IPS-20b (cell line): ENCODE data around the gene CSMD2.

Source experiments
- H3K27ac ChIP-seq: one replicate; pipeline ENCODE4 v1.5.1; 2013; ENCODE audit warnings: low read length
- H3K27me3 ChIP-seq: 2 replicates; pipeline ENCODE4 v1.6.1; 2013; ENCODE audit warnings: mild to moderate bottlenecking, low read length, inconsistent platforms; ENCODE audit not compliant: insufficient read depth
- H3K36me3 ChIP-seq: 2 replicates; pipeline ENCODE4 v1.6.1; 2013; ENCODE audit warnings: low read depth, mild to moderate bottlenecking, inconsistent platforms, low read length, moderate library complexity; ENCODE audit not compliant: insufficient read depth
- H3K4me1 ChIP-seq: 2 replicates; pipeline ENCODE4 v1.6.1; 2013; ENCODE audit warnings: mild to moderate bottlenecking, control low read depth, inconsistent platforms, low read length, moderate library complexity; ENCODE audit not compliant: insufficient read depth
- H3K4me3 ChIP-seq: 2 replicates; pipeline ENCODE4 v1.5.1; 2013; ENCODE audit warnings: mild to moderate bottlenecking, low read length, inconsistent platforms
- H3K9ac ChIP-seq: 2 replicates; pipeline ENCODE4 v1.6.1; 2013; ENCODE audit warnings: low read depth, mild to moderate bottlenecking, inconsistent platforms, low read length, moderate library complexity
- H3K9me3 ChIP-seq: 2 replicates; pipeline ENCODE4 v1.6.1; 2013; ENCODE audit warnings: mild to moderate bottlenecking, low read depth, low read length, inconsistent platforms; ENCODE audit not compliant: insufficient read depth

The CSMD2 gene

DNA sequence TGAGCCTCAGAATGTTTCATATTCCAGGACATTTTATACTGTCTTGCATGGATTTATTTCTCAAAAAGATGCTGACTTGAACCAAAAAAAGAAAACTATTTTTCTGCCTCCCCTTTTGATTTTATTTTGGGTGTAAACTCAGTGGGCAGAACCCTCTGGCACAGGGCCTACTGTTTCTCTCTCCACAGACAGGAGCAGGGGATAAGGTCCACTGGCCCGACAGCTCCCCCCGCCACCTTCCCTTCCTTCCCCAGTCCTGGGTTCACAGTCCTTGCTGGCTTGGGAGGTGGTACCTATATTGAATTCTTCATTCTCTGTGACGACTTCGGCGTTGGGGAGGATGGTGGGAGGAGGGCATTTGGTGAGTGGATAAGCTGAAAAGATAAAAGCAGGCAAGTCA is 578.2 kb downstream of the CSMD2 start:
- H3K36me3 ChIP-seq: no peaks in the 10 kb centered on the region
- no peak overlapping the region for H3K27ac ChIP-seq
- H3K27me3 ChIP-seq: no peaks in the 10 kb centered on the region
- H3K4me3 ChIP-seq: no peak overlapping the region
- no peaks in the 10 kb centered on the region for H3K9me3 ChIP-seq
- H3K4me1 ChIP-seq: no peaks in the 10 kb centered on the region
- no peak overlapping the region for H3K9ac ChIP-seq

GRCh38 chr1:33586106-33586505 is 578.9 kb downstream of the CSMD2 start:
- Histone ChIP-seq H3K9me3 (no peaks in the 10 kb centered on the region), H3K36me3 (no peaks in the 10 kb centered on the region), H3K4me1 (no peaks in the 10 kb centered on the region), H3K4me3 (no peak overlapping the region), H3K9ac (no peak overlapping the region), H3K27ac (no peak overlapping the region), H3K27me3 (no peaks in the 10 kb centered on the region)

GRCh38 chr1:33583567-33583966 is 581.5 kb downstream of the CSMD2 start:
- H3K27me3 ChIP-seq: no peaks in the 10 kb centered on the region
- no peaks in the 10 kb centered on the region for H3K9me3 ChIP-seq
- H3K4me1 ChIP-seq: no peaks in the 10 kb centered on the region
- no peak overlapping the region for H3K4me3 ChIP-seq
- no peak overlapping the region for H3K9ac ChIP-seq
- no peaks in the 10 kb centered on the region for H3K36me3 ChIP-seq
- H3K27ac ChIP-seq: no peak overlapping the region

- Histone ChIP-seq H3K36me3 (no peaks in the 10 kb centered on the region), H3K27me3 (no peaks in the 10 kb centered on the region), H3K9me3 (no peaks in the 10 kb centered on the region), H3K4me3 (no peak overlapping the region), H3K9ac (no peak overlapping the region), H3K27ac (no peak overlapping the region), H3K4me1 (no peaks in the 10 kb centered on the region; the same call in 1 of the 2 replicates)
These were observed 586.2 kb downstream of the CSMD2 start for GRCh38 chr1:33578557-33579448.

GRCh38 chr1:33577663-33578062 is 587.4 kb downstream of the CSMD2 start:
- no peaks in the 10 kb centered on the region for H3K9me3 ChIP-seq
- no peaks in the 10 kb centered on the region for H3K36me3 ChIP-seq
- H3K27ac ChIP-seq: no peak overlapping the region
- H3K4me3 ChIP-seq: no peak overlapping the region
- no peak overlapping the region for H3K9ac ChIP-seq
- H3K4me1 ChIP-seq: no peaks in the 10 kb centered on the region; the same call in 1 of the 2 replicates
- H3K27me3 ChIP-seq: no peaks in the 10 kb centered on the region

DNA sequence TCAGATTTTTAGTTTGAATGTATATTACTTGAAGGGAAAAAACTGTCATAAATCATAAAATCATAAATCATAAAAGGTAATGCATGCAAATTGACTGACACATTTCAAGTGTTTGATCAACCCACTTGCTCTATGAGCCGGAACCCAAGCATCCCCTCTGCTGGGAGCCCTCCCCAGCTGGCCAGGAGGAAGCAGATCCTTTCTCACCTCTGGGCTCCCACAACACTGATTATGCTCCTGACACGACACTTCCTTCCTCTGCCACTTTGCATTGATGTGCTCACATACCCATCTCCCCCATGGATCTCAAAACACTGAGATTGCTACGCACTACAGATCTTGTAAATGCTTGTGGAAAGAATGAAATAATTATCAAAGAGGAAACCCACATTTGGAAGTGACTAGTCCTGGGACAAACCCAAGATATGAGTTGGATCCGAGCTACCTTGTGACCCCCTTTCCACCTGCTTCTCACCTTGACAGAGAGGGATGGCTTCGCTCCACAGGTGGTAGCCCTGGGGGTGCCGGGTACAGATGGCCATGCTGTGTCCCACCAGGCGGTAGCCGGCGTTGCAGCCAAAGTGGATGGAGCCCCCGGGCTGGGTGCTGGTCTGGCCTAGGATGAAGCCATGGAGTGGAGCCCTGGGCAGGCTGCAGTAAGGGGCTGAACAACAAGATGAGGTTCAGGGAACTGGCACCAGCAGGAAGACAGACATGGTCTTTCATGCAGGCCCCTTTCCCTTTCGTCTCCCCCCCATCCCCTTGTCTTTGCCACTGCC is 588.0 kb downstream of the CSMD2 start:
- Histone ChIP-seq H3K4me1 (no peaks in the 10 kb centered on the region; the same call in 1 of the 2 replicates), H3K9me3 (no peaks in the 10 kb centered on the region), H3K9ac (no peak overlapping the region), H3K27ac (no peak overlapping the region), H3K4me3 (no peak overlapping the region), H3K36me3 (no peaks in the 10 kb centered on the region; the same call in 1 of the 2 replicates), H3K27me3 (no peaks in the 10 kb centered on the region)

DNA sequence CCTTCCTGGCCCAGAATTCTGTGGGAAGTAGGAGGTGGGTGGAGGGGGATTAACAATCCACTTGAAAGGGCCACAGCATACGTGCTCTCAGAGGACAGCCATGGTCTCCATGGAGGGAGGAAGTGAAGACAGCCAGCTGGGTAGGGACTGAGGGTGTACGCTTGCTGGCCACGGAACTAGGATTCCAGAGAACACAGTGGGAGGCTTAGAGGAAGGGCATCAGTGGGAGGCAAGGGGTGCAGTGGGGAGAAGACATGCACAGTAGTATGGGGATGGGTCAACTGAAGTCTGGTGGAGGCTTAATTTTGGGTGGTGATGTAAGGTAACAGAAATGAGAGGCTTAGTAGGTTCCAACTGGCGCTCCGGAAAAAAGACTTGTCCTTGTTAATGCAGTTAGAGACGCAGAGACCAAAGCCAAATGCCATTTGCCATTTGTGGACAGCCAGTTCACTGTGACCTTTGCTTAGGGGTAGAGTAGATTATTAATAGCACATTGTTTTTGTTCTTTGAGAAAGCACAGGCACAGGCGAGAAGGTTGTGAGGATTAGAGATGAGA is 589.6 kb downstream of the CSMD2 start:
- Histone ChIP-seq H3K9ac (no peak overlapping the region), H3K4me1 (no peaks in the 10 kb centered on the region; the same call in 1 of the 2 replicates), H3K4me3 (no peak overlapping the region), H3K27ac (no peak overlapping the region), H3K36me3 (peaks cover 10% of the 10 kb centered on the region; the same call in 1 of the 2 replicates), H3K27me3 (no peaks in the 10 kb centered on the region), H3K9me3 (no peaks in the 10 kb centered on the region)

DNA sequence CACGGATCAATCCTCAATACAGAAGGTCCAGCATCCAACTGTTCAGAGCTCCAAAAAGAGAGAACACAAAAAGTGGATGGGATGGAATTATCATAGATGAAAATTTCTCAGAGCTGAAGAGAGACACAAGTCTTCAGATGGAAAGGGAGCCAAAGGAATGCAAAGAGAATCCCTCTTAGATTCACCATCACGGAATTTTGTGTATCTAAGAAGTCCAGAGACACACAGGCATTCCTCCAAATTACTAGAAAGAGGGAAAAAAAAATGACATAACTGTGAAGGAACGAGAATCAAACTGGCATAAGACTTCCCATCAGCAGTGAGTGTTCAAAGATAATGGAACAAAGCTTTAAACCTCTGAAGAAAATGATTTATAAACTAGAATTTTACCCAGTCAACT is 591.4 kb downstream of the CSMD2 start:
- no peak overlapping the region for H3K4me3 ChIP-seq
- no peaks in the 10 kb centered on the region for H3K9me3 ChIP-seq
- H3K4me1 ChIP-seq: no peaks in the 10 kb centered on the region; the same call in 1 of the 2 replicates
- no peaks in the 10 kb centered on the region for H3K27me3 ChIP-seq
- H3K9ac ChIP-seq: no peak overlapping the region
- peaks cover 22% of the 10 kb centered on the region; the same call in 1 of the 2 replicates for H3K36me3 ChIP-seq
- no peak overlapping the region for H3K27ac ChIP-seq

DNA sequence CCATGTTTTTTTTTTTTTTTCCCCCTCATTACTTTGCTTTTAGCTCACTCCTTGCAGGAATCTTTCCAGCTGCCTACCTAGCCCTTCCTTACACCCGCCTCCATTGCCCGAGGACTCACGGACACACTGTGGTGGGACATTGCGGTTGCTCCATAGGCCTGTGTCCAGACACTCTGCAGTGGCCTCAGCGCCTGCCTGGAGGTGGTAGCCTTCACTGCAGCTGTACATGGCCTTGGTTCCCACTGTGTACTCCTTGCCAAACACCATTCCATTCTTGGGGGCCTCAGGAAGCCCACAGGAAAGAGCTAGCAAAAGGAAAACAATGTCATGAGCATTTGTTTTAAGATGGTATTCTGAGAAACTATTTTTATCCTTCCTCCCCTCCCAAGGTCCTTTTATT is 592.6 kb downstream of the CSMD2 start:
- no peak overlapping the region for H3K27ac ChIP-seq
- no peaks in the 10 kb centered on the region for H3K9me3 ChIP-seq
- no peak overlapping the region for H3K4me3 ChIP-seq
- peaks cover 22% of the 10 kb centered on the region; the same call in 1 of the 2 replicates for H3K36me3 ChIP-seq
- H3K27me3 ChIP-seq: no peaks in the 10 kb centered on the region
- H3K9ac ChIP-seq: no peak overlapping the region
- no peaks in the 10 kb centered on the region; the same call in 1 of the 2 replicates for H3K4me1 ChIP-seq

GRCh38 chr1:33569331-33569730 is 595.7 kb downstream of the CSMD2 start:
- peaks cover 22% of the 10 kb centered on the region; the same call in 1 of the 2 replicates for H3K36me3 ChIP-seq
- H3K27ac ChIP-seq: no peak overlapping the region
- no peaks in the 10 kb centered on the region for H3K27me3 ChIP-seq
- no peak overlapping the region for H3K9ac ChIP-seq
- no peaks in the 10 kb centered on the region for H3K4me1 ChIP-seq
- no peaks in the 10 kb centered on the region for H3K9me3 ChIP-seq
- H3K4me3 ChIP-seq: no peak overlapping the region

- H3K9ac ChIP-seq: no peak overlapping the region
- H3K9me3 ChIP-seq: no peaks in the 10 kb centered on the region
- no peaks in the 10 kb centered on the region for H3K27me3 ChIP-seq
- no peaks in the 10 kb centered on the region for H3K36me3 ChIP-seq
- H3K4me3 ChIP-seq: no peak overlapping the region
- H3K27ac ChIP-seq: no peak overlapping the region
- no peaks in the 10 kb centered on the region for H3K4me1 ChIP-seq
These were observed 601.3 kb downstream of the CSMD2 start for GRCh38 chr1:33563699-33564098.
